ENCODE data around the gene TPSB2. TPM values are rescaled to one million over a fixed set of nuclear protein-coding genes. Genes with fewer than 3 reads are reported as not detected.

TPSB2 gene
- total RNA-seq, 1 experiment from 2014 or later: 0.44 TPM

DNA sequence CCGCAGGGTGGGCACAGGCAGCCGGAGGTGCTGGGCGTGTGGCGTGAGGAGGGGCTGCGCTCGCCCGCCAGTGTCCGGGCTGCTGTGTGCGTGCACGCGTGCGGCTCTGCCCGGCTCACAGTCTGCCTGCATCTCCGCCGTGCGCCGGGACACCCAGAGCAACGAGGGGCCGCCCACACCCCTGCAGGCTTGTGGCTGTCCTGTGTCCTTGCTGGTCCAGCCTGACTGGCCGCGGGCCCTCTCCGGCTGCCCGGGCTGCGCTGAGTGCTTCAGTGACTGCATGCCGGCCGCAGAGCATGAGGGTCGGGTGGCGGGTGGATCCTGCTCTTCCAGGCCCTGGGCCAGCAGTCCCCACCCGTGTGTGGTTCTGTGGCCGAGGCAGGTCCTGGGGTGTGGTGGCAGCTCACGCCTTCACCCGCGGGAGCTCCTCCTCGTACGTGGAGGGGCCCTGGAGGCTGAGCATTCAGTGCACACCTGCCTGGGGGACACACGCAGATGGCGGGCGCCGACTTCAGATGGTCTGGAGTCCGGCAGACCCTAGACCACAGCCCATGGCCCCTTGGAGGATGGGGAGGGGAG, 17.3 kb downstream of the TPSB2 start:
- ATAC-seq (no peak), DNase-seq (ENCODE audit: low spot score) (no peak)
- Mint-ChIP-seq H3K9me3 (no peaks in the 10 kb centered on the region), H3K27me3 (ENCODE audit: low read depth) (no peaks in the 10 kb centered on the region), H3K4me3 (no peak overlapping the region), H3K27ac (no peak overlapping the region), H3K4me1 (no peaks in the 10 kb centered on the region), H3K36me3 (no peaks in the 10 kb centered on the region)
- TF ChIP-seq JUN (CRISPR knock-in tag; IDR thresholded peaks at IDR 0.05): no peak
- TF ChIP-seq, protein P1, sequence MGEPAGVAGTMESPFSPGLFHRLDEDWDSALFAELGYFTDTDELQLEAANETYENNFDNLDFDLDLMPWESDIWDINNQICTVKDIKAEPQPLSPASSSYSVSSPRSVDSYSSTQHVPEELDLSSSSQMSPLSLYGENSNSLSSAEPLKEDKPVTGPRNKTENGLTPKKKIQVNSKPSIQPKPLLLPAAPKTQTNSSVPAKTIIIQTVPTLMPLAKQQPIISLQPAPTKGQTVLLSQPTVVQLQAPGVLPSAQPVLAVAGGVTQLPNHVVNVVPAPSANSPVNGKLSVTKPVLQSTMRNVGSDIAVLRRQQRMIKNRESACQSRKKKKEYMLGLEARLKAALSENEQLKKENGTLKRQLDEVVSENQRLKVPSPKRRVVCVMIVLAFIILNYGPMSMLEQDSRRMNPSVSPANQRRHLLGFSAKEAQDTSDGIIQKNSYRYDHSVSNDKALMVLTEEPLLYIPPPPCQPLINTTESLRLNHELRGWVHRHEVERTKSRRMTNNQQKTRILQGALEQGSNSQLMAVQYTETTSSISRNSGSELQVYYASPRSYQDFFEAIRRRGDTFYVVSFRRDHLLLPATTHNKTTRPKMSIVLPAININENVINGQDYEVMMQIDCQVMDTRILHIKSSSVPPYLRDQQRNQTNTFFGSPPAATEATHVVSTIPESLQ (CRISPR knock-in tag; IDR thresholded peaks at IDR 0.05): no peak
- TF ChIP-seq ELF4 (CRISPR knock-in tag; IDR thresholded peaks at IDR 0.05; ENCODE audit: low read depth): no peak
- no peak for TF ChIP-seq SMAD4 (CRISPR knock-in tag; IDR thresholded peaks at IDR 0.05)
- TF ChIP-seq TCF7 (CRISPR knock-in tag; IDR thresholded peaks at IDR 0.05; ENCODE audit: low read depth): no peak
- TF ChIP-seq NR3C1 (CRISPR knock-in tag; conservative IDR thresholded peaks at IDR 0.05; ENCODE audit: low read depth): no peak
- no peak for TF ChIP-seq ZNF423 (CRISPR knock-in tag; IDR thresholded peaks at IDR 0.05)
- no peak for TF ChIP-seq TEAD4 (CRISPR knock-in tag; IDR thresholded peaks at IDR 0.05)
- TF ChIP-seq, protein P2, sequence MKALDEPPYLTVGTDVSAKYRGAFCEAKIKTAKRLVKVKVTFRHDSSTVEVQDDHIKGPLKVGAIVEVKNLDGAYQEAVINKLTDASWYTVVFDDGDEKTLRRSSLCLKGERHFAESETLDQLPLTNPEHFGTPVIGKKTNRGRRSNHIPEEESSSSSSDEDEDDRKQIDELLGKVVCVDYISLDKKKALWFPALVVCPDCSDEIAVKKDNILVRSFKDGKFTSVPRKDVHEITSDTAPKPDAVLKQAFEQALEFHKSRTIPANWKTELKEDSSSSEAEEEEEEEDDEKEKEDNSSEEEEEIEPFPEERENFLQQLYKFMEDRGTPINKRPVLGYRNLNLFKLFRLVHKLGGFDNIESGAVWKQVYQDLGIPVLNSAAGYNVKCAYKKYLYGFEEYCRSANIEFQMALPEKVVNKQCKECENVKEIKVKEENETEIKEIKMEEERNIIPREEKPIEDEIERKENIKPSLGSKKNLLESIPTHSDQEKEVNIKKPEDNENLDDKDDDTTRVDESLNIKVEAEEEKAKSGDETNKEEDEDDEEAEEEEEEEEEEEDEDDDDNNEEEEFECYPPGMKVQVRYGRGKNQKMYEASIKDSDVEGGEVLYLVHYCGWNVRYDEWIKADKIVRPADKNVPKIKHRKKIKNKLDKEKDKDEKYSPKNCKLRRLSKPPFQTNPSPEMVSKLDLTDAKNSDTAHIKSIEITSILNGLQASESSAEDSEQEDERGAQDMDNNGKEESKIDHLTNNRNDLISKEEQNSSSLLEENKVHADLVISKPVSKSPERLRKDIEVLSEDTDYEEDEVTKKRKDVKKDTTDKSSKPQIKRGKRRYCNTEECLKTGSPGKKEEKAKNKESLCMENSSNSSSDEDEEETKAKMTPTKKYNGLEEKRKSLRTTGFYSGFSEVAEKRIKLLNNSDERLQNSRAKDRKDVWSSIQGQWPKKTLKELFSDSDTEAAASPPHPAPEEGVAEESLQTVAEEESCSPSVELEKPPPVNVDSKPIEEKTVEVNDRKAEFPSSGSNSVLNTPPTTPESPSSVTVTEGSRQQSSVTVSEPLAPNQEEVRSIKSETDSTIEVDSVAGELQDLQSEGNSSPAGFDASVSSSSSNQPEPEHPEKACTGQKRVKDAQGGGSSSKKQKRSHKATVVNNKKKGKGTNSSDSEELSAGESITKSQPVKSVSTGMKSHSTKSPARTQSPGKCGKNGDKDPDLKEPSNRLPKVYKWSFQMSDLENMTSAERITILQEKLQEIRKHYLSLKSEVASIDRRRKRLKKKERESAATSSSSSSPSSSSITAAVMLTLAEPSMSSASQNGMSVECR (CRISPR knock-in tag; IDR thresholded peaks at IDR 0.05; ENCODE audit: borderline replicate concordance): no peak
- TF ChIP-seq, protein P3, sequence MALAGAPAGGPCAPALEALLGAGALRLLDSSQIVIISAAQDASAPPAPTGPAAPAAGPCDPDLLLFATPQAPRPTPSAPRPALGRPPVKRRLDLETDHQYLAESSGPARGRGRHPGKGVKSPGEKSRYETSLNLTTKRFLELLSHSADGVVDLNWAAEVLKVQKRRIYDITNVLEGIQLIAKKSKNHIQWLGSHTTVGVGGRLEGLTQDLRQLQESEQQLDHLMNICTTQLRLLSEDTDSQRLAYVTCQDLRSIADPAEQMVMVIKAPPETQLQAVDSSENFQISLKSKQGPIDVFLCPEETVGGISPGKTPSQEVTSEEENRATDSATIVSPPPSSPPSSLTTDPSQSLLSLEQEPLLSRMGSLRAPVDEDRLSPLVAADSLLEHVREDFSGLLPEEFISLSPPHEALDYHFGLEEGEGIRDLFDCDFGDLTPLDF (CRISPR knock-in tag; IDR thresholded peaks at IDR 0.05): no peak
- no peak for TF ChIP-seq SP1 (CRISPR knock-in tag; conservative IDR thresholded peaks at IDR 0.05)
- TF ChIP-seq, protein P4, sequence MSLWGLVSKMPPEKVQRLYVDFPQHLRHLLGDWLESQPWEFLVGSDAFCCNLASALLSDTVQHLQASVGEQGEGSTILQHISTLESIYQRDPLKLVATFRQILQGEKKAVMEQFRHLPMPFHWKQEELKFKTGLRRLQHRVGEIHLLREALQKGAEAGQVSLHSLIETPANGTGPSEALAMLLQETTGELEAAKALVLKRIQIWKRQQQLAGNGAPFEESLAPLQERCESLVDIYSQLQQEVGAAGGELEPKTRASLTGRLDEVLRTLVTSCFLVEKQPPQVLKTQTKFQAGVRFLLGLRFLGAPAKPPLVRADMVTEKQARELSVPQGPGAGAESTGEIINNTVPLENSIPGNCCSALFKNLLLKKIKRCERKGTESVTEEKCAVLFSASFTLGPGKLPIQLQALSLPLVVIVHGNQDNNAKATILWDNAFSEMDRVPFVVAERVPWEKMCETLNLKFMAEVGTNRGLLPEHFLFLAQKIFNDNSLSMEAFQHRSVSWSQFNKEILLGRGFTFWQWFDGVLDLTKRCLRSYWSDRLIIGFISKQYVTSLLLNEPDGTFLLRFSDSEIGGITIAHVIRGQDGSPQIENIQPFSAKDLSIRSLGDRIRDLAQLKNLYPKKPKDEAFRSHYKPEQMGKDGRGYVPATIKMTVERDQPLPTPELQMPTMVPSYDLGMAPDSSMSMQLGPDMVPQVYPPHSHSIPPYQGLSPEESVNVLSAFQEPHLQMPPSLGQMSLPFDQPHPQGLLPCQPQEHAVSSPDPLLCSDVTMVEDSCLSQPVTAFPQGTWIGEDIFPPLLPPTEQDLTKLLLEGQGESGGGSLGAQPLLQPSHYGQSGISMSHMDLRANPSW (CRISPR knock-in tag; conservative IDR thresholded peaks at IDR 0.05; ENCODE audit: low read depth): no peak
- TF ChIP-seq, protein P5, sequence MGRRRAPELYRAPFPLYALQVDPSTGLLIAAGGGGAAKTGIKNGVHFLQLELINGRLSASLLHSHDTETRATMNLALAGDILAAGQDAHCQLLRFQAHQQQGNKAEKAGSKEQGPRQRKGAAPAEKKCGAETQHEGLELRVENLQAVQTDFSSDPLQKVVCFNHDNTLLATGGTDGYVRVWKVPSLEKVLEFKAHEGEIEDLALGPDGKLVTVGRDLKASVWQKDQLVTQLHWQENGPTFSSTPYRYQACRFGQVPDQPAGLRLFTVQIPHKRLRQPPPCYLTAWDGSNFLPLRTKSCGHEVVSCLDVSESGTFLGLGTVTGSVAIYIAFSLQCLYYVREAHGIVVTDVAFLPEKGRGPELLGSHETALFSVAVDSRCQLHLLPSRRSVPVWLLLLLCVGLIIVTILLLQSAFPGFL (CRISPR knock-in tag; IDR thresholded peaks at IDR 0.05; ENCODE audit: borderline replicate concordance): no peak
- no peak for TF ChIP-seq ZNF121 (CRISPR knock-in tag; IDR thresholded peaks at IDR 0.05)
- no peak for TF ChIP-seq ZNF416 (CRISPR knock-in tag; IDR thresholded peaks at IDR 0.05)
- TF ChIP-seq NFATC4 (CRISPR knock-in tag; IDR thresholded peaks at IDR 0.05): no peak
- TF ChIP-seq, protein P6, sequence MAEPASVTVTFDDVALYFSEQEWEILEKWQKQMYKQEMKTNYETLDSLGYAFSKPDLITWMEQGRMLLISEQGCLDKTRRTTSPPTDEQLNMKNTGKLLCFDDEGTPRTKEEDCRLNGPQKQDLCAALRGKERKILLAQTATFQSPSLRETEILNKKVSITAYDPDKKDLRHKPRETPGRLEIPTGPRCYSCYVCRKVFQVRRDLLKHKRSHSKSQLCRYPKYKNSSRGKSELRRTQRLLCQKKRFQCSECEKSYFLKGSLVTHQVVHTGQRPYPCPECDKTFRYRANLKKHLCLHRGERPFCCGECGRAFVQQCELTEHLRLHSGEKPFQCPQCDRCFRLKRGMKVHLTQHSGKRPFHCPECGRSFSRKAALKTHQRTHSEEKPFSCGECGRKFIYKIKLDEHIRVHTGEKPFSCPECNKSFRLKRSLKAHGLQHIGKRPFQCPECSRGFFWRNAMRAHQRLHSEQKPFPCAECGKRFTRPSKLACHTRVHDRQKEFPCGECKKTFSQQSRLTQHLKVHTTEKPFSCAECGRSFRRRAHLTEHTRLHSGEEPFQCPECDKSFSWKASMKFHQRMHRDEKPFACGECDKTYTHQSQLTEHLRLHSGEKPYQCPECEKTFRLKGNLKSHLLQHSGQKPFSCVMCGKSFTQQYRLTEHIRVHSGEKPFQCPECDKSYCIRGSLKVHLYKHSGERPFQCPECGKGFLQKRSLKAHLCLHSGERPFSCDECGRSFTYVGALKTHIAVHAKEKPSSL (CRISPR knock-in tag; conservative IDR thresholded peaks at IDR 0.05): no peak
- no peak for TF ChIP-seq ZNF671 (CRISPR knock-in tag; IDR thresholded peaks at IDR 0.05)
- no peak for TF ChIP-seq MXD4 (CRISPR knock-in tag; IDR thresholded peaks at IDR 0.05; ENCODE audit: borderline replicate concordance)
- TF ChIP-seq CREM (CRISPR knock-in tag; IDR thresholded peaks at IDR 0.05): no peak
- ChIA-PET CTCF (no interaction called here), POLR2A (no interaction called here)
